HFFc6 (cell line): ENCODE data around the gene HDAC9. TPM values are rescaled to one million over a fixed set of nuclear protein-coding genes. Genes with fewer than 3 reads are reported as not detected.
"Not testable (repeated sequence)": the region's sequence is repeated elsewhere in the genome, so short reads cannot be mapped to it uniquely, and the experiment has no call there.

Experiments
- DNase-seq: peaks from one replicate; pipeline ENCODE4 v3.0.0-alpha.2; 2018
- H3K27ac Mint-ChIP-seq: 2 replicates; pipeline ENCODE4 v1.8.0; 2020; ENCODE audit warnings: mild to moderate bottlenecking, mixed read lengths
- H3K27me3 Mint-ChIP-seq: 2 replicates; pipeline ENCODE4 v1.8.0; 2021; ENCODE audit warnings: mild to moderate bottlenecking, moderate library complexity, mixed read lengths; ENCODE audit not compliant: insufficient read depth
- H3K36me3 Mint-ChIP-seq: 2 replicates; pipeline ENCODE4 v1.8.0; 2021; ENCODE audit warnings: low read depth, mixed read lengths
- H3K4me1 Mint-ChIP-seq: 2 replicates; pipeline ENCODE4 v1.8.0; 2020; ENCODE audit warnings: low read depth, mixed read lengths
- H3K4me3 Mint-ChIP-seq: 2 replicates; pipeline ENCODE4 v1.8.0; 2020; ENCODE audit warnings: mild to moderate bottlenecking, moderate library complexity, mixed read lengths
- H3K9me3 Mint-ChIP-seq: 2 replicates; pipeline ENCODE4 v1.8.0; 2020; ENCODE audit warnings: mild to moderate bottlenecking, mixed read lengths
- total RNA-seq, 6 experiments: library from RNA; stranded (reverse); fragmentation: NEBNext Ultra II Directional; extraction: Animal tissue kit (Norgen Biotek cat#: 25700); gene quantifications; 2 replicates in 1 of 6; 3 replicates in 5 of 6; pipeline ENCODE4 v1.2.3, GENCODE V29; 2021
- TF ChIP-seq, protein P1 (sequence below): fragments of 200-600 bp; sonication (generic); IDR thresholded peaks from 2 replicates; pipeline ENCODE4 v1.5.0; 2021; ENCODE audit warnings: antibody characterized with exemption, mild to moderate bottlenecking

Gene HDAC9
- total RNA-seq, 6 experiments from 2014 or later, result 11.5 to 29.2 (median 13.2) TPM

DNA sequence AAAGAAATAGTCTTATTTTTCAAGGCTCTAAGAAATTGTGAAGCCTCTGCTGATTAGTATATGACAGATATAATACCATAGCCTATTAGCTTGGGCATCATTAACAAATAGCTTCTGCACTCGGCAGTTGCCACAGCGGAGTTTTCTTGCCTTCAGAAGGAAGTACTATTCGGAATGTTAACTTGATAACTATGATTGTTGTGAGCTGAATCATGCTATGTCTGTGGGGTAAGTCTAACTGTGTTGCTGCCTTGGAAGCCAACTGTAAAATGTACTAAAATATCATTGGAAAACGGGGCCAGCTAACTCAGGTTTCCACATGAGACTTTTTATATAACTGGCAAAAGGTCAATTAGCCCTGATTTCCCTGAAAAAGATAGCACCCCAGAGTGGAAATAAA is 528.7 kb downstream of the HDAC9 start:
- TF ChIP-seq, protein P1, sequence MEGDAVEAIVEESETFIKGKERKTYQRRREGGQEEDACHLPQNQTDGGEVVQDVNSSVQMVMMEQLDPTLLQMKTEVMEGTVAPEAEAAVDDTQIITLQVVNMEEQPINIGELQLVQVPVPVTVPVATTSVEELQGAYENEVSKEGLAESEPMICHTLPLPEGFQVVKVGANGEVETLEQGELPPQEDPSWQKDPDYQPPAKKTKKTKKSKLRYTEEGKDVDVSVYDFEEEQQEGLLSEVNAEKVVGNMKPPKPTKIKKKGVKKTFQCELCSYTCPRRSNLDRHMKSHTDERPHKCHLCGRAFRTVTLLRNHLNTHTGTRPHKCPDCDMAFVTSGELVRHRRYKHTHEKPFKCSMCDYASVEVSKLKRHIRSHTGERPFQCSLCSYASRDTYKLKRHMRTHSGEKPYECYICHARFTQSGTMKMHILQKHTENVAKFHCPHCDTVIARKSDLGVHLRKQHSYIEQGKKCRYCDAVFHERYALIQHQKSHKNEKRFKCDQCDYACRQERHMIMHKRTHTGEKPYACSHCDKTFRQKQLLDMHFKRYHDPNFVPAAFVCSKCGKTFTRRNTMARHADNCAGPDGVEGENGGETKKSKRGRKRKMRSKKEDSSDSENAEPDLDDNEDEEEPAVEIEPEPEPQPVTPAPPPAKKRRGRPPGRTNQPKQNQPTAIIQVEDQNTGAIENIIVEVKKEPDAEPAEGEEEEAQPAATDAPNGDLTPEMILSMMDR, result no peak
- Mint-ChIP-seq H3K4me1 (peaks cover 56% of the 10 kb centered on the region), H3K4me3 (peak overlapping the region; percentile 59), H3K27ac (peak overlapping the region; percentile 90), H3K27me3 (no peaks in the 10 kb centered on the region; the same call in 1 of the 2 replicates), H3K36me3 (no peaks in the 10 kb centered on the region), H3K9me3 (no peaks in the 10 kb centered on the region)
- DNase-seq, result peak; percentile 77

- Mint-ChIP-seq H3K27ac (peak overlapping the region; percentile 36; the same call in 1 of the 2 replicates), H3K4me1 (peaks cover 57% of the 10 kb centered on the region), H3K9me3 (no peaks in the 10 kb centered on the region), H3K36me3 (no peaks in the 10 kb centered on the region), H3K27me3 (no peaks in the 10 kb centered on the region), H3K4me3 (no peak overlapping the region)
- DNase-seq, result peak; percentile 48
- TF ChIP-seq, protein P1, result no peak
Measured at GRCh38 chr7:19026888-19027287, 531.3 kb downstream of the HDAC9 start.

GRCh38 chr7:19030281-19030680 is 534.7 kb downstream of the HDAC9 start:
- peaks cover 39% of the 10 kb centered on the region for H3K4me1 Mint-ChIP-seq
- H3K27ac Mint-ChIP-seq, result peak overlapping the region; percentile 62
- DNase-seq, result peak; percentile 66
- peaks cover 11% of the 10 kb centered on the region for H3K9me3 Mint-ChIP-seq
- TF ChIP-seq, protein P1, result no peak
- peak overlapping the region; percentile 63; the same call in 1 of the 2 replicates for H3K4me3 Mint-ChIP-seq
- peaks cover 24% of the 10 kb centered on the region for H3K36me3 Mint-ChIP-seq
- H3K27me3 Mint-ChIP-seq, result no peaks in the 10 kb centered on the region; the same call in 1 of the 2 replicates

DNA sequence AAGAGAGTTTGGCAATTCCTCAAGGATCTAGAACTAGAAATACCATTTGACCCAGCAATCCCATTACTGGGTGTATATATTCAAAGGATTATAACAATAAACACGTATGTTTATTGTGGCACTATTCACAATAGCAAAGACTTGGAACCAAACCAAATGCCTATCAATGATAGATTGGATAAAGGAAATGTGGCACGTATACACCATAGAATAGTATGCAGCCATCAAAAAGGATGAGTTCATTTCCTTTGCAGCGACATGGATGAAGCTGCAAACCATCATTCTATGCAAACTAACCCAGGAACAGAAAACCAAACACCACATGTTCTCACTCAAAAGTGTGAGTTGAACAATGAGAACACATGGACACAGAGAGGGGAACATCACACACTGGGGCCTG is 537.4 kb downstream of the HDAC9 start:
- not testable (repeated sequence) for H3K27ac Mint-ChIP-seq, H3K27me3 Mint-ChIP-seq, DNase-seq, H3K4me3 Mint-ChIP-seq
- H3K9me3 Mint-ChIP-seq, result peaks cover 21% of the 10 kb centered on the region
- H3K36me3 Mint-ChIP-seq, result peaks cover 41% of the 10 kb centered on the region
- peaks cover 19% of the 10 kb centered on the region for H3K4me1 Mint-ChIP-seq

GRCh38 chr7:19051767-19052375 is 556.3 kb downstream of the HDAC9 start:
- no peak overlapping the region for H3K27ac Mint-ChIP-seq
- no peaks in the 10 kb centered on the region; the same call in 1 of the 2 replicates for H3K27me3 Mint-ChIP-seq
- peak; percentile 22 for DNase-seq
- TF ChIP-seq, protein P1, result peak; percentile 95
- H3K4me3 Mint-ChIP-seq, result no peak overlapping the region
- peaks cover 17% of the 10 kb centered on the region for H3K36me3 Mint-ChIP-seq
- peaks cover 11% of the 10 kb centered on the region for H3K4me1 Mint-ChIP-seq
- peaks cover 10% of the 10 kb centered on the region for H3K9me3 Mint-ChIP-seq
